ENCODE results near the gene CFP.
"Not testable (repeated sequence)": the region's sequence is repeated elsewhere in the genome, so short reads cannot be mapped to it uniquely, and the experiment has no call there.

CFP gene

DNA sequence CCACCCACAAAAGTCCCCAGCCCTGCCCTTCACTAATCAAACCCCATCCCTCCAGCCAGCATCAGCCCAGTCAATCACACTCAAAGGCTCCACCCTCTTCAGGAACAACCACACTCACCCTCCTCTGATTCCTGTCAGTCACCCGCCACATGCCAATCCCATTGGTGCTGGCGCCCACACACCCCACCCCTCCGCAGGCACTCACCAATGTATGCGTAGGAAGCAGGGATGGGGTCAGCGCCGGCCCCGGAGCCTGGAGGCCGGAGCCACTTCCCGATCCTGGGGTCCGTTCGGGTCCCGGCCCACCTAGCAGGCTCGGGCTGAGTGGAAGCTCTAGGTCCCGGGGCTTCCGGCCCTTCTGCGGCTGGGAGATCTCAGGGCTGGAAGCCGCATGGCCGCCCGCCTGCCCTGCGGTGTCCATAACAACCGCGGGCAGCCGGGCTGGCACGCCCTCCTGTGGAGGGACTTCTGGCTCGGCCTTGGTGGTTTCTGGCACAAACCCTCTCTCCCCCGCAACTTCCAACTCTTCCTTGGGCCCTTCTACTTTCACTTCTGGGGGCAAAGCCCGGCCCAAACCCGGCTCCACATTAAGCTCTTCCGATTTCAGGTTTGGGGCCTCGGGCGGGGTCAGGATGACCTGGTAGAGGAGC lies 7.9 kb upstream of the CFP start:
- no peak for DNase-seq

- DNase-seq: no peak
Measured at GRCh38 chrX:47634871-47635575, 5.3 kb upstream of the CFP start.

- no peak for DNase-seq
Measured at GRCh38 chrX:47633689-47634590, 4.2 kb upstream of the CFP start.

GRCh38 chrX:47632666-47633065 lies 2.9 kb upstream of the CFP start:
- no peak for DNase-seq

GRCh38 chrX:47631676-47632075 lies 1.9 kb upstream of the CFP start:
- no peak for DNase-seq

DNA sequence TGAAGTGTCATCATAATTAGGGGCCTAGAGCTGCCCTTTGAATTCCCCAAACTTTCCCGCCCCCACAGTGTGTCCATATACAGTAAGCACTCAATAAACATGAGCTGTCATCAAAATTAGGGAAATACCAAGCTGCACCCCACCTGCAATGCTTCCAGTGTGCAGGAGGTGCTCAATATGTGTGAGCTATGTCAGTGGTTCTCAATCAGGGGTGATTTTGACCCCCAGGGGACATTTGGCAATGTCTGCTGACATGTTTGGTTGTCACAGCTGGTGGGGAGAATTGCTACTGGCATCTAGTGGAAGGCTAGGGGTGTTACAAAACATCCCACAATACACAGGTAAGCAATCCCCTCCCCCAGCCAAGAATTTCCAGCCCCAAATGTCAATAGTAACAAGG lies 748 bp downstream of the CFP start:
- DNase-seq: no peak

DNA sequence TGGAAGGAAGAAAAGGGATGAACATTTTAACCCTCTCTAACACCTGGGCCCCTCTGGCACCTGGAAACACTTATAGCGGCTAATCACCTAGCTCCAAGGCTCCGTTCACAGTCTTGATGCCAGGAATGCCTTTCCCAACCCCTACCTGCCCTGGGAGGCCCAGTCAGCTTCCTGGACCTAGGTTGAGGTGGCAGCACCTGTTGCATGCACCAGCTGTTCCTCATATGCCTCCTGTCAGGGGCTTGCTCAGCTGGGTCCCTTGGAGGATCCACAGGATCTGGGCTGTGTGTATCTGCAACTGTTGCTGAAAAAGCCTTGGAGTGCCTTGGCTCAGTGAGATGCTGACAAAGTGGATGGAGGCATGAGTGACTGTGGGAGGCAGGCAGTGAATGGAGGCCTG lies 4.4 kb downstream of the CFP start:
- no peak for DNase-seq

GRCh38 chrX:47623540-47624027 lies 6.1 kb downstream of the CFP start:
- DNase-seq: no peak

GRCh38 chrX:47621851-47622250 lies 7.9 kb downstream of the CFP start:
- DNase-seq: no peak

DNA sequence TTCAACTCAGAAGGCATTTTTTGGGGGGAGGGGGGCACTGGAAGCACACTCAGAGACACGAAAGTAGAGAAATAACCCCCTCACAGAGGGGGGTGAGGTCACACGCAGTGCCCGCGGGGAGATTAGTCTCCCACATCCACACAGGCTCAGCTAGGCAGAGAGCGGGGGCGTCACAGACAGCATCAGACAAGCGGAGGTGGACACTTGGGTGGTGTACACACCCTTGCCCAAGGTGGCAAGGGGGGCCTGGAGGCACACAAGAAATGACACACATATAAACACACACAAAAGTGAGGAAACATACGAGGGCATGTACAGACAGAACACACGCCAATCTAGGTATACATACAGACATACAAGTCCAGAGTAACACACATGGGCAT lies 9.4 kb downstream of the CFP start:
- no peak for DNase-seq

GRCh38 chrX:47619486-47620302 lies 10.0 kb downstream of the CFP start, which contains the start of gene SYN1:
Gene SYN1, minus strand, starts transcription at chrX:47619857. Its CDS starts 129 bp downstream, at chrX:47619728.
- no peak for DNase-seq

GRCh38 chrX:47618923-47619485 lies 10.7 kb downstream of the CFP start:
- no peak for DNase-seq

DNA sequence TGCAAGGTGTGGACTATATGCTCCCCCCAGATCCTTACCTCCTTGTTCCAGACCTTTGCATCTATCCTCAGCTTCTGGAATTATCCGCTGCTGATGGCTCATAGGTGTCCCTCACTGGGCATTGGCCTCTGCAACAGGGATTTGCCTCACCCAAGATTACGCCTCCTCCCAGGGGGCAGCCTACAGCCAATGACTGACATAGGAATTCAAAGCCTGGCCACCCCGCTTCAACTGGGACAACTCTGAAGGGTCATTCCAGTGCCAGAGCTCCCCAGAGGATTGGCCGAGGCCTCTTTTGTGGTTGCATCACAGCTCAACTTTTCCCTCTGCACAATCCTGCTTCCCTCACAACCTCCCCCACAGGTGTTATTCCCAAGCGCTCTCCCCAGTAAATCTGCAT lies 15.1 kb downstream of the CFP start:
- DNase-seq: no peak

DNA sequence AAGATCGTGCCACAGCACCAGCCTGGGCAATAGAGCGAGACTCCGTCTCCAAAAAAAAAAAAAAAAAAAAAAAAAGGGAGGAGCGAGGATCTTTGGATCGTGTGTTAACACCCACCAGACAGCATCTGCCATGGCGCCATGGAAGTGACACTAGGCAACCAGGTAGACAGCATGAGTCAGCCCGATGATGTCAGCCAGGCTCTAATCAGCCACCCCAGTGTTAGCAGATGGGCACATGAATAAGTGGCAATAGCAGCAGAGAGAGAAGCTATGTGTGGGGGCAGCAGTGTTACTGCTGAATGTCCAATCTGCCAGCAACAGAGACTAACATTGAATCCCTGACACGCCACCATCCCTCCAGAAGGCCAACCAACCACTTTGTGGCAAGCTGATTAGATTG lies 16.6 kb downstream of the CFP start:
- no peak for DNase-seq

GRCh38 chrX:47612418-47612817 lies 17.3 kb downstream of the CFP start:
- no peak for DNase-seq

DNA sequence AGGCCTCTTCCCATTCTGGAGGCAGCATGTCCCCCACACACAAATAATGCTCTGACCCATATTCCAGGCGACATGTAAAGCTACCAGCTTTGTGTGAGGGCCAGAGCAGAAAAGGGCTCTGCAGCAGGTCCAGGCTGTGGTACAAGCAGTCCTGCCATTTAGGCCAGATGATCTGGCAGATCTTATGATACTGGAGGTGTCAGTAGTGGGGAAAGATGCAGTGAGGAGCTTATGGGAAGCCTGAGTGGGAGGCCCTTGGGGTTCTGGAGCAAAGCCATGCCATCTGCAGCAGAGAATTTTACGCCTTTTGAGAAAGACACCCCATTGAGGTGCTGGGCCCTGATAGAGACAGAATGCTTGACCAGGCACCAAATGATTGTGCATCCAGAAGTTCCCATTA lies 17.8 kb downstream of the CFP start:
- DNase-seq: no peak

DNA sequence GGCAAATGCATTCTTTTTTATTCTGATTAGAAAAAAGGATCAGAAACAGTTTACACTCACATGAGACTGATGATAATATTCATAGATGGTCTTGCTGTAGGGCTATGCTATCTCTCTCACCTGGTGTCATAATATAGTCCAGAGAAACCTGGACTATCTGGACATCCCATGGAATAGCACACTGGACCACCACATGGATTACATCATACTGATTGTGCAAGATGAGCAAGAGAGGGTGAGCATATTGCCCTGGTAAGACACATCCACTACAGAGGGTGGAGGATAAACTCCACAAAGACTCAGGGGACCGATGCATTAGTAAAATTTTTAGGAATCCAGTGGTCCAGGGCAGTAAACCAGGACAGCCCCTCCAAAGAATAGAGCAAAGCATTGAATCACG lies 18.2 kb downstream of the CFP start:
- no peak for DNase-seq

DNA sequence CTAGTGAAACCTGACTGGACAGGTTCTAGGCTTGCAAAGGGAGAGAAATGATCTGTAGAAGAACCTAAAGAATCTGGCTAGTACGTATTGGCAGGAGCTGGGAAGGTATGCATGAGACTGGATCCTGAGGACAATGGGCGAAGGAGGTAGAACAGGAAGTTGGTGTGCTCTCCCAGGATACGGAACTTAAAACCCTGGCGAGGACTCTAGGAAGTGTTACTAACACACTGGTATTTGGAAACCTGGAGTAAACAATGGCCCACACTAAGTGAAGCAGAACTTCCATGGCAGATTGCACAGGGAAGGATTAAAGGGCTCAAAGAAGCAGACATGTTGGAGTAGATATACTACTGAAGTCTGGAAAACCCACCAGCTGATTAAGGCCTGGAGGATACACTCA lies 19.2 kb downstream of the CFP start:
- no peak for DNase-seq

DNA sequence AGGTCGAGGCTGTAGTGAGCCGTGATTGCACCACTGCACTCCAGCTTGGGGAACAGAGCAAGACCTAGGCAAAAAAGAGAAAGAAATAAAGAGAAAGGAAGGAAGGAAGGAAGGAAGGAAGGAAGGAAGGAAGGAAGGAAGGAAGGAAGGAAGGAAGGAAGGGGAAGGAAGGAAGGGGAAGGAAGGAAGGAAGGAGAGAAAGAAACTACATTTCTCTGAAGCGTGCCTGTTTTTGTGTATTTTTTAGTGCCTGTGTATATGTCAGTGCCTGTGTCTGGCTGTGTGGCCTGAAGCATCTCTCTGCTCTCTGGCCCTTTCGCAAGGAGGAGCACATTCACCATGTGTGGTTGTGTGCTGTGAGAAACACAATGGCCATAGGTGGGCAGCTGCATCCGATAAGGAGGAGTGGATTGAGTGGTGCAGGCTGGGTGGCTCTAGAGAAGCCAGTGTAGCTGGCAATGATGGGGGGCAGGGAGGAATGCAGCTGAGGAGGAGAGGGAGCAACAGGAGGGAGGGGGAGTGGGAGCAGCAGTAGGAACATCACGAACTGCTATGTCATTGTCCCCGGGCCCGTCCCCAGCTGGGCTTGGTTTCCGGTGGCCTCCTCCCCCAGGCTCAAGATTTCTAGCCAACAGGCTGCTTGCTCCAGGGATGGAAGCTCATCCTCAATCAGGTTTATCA lies 21.5 kb downstream of the CFP start:
- no peak for DNase-seq

DNA sequence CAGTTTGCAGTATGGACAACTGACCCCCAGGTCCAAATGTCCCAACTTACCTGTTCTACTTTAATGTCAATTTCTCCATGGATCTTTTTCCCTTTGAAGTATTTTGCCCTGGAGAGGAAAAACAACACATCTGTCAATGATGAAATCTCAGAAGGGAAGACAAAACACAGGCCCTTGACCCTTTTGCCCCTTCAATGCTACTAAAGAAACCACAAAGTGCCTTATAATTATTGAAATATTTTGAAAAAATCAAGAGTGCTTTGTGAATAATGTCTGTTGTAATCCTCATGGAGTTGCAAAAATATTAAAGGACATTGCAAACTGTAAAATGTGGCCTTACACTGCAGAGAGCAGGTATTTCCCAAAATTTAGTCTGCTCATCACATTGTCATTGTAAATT lies 22.6 kb downstream of the CFP start:
- DNase-seq: no peak

GRCh38 chrX:47605024-47605423 lies 24.7 kb downstream of the CFP start:
- no peak for DNase-seq

DNA sequence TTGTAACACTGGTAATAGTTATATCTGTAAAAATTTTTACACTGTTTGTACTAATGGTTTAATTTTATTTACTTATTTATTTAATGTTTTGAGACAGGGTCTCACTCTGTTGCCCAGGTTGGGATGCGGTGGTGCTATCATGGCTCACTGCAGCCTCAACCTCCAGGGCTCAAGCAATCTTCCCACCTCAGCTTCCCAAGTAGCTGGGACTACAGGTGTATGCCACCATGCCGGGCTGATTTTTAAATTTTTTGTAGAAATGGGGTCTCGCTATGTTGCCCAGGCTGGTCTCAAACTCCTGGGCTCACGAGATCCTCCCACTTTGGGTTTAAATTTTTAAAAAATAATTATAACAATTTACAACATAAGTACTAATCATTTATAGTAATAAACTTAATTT lies 26.6 kb downstream of the CFP start:
- DNase-seq: not testable (repeated sequence)

Data from GF-D8 (cell line).